ENCODE measurements around the gene GAS7.

Gene GAS7

GRCh38 chr17:9935408-9935807, 263.0 kb downstream of the GAS7 start:
- DNase-seq, result no peak
- ChIA-PET POLR2A (interaction anchor here (1.0 kb wide), 1 partner anchor 85 kb away, joined by 3 read pairs; no protein-coding TSS in a partner anchor), CTCF (interaction anchor here (1.1 kb wide), 1 partner anchor 19 kb away, joined by 3 read pairs; no protein-coding TSS in a partner anchor)
- H3K36me3 ChIP-seq (ENCODE audit: control insufficient read depth in 4 of 4, insufficient read depth in 4 of 4, low read length in 3 of 4), result peaks cover 0 to 4% (median 1%) of the 10 kb centered on the region in 4 experiments
- no peaks in the 10 kb centered on the region for H3K27me3 ChIP-seq (replicated peaks in 2 of 5; ENCODE audit: control insufficient read depth in 4 of 5, insufficient read depth in 5 of 5, low read length in 4 of 5)
- WGBS (ENCODE audit: insufficient coverage), result 94% methylated on average over 5 of the region's 6 CpGs
- no peaks in the 10 kb centered on the region for H3K4me1 ChIP-seq (ENCODE audit: control extremely low read depth in 1 of 4, control insufficient read depth in 4 of 4, insufficient read depth in 4 of 4, low read length in 3 of 4)
- H3K4me3 ChIP-seq (ENCODE audit: control insufficient read depth in 1 of 7, extremely low read depth in 1 of 7, insufficient read depth in 4 of 7, low read depth in 2 of 7, low read length in 6 of 7), result no peak overlapping the region
- no peak overlapping the region for H3K27ac ChIP-seq (ENCODE audit: insufficient read depth in 1 of 2, low read depth in 1 of 2, low read length in 2 of 2, poor library complexity in 1 of 2, severe bottlenecking in 2 of 2)
- H3K9me3 ChIP-seq (ENCODE audit: control extremely low read depth in 1 of 5, control insufficient read depth in 4 of 5, insufficient read depth in 2 of 5, low read depth in 1 of 5, low read length in 4 of 5), result peaks cover 0 to 10% (median 2%) of the 10 kb centered on the region in 5 experiments

DNA sequence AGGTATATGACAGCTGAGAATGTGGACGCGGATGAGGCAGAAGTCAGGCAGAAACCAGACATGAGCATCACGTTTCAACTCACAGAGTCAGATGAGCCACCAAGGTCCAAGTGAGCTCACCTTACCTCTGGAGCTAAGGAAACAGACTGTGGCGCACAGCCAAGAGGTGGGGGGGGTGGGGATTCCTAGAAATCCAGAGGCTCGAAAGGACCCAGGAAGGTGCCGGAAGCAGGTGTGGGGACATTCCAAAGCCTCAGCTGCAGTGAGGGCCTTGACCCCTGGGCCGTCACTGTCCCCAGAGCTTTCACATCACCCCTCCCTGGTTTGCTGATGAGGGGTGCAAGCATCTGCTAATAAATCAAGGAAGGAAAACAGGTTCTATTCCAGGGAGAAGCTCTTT, 264.1 kb downstream of the GAS7 start:
- CTCF ChIA-PET, result interaction anchor here (1.1 to 1.3 kb wide), 2 partner anchors 18 to 265 kb away, joined by 3 read pairs; no protein-coding TSS in a partner anchor
- no peak overlapping the region for H3K27ac ChIP-seq (ENCODE audit: insufficient read depth in 1 of 2, low read depth in 1 of 2, low read length in 2 of 2, poor library complexity in 1 of 2, severe bottlenecking in 2 of 2)
- WGBS (ENCODE audit: insufficient coverage), result 96% methylated on average over 6 of the region's 7 CpGs

DNA sequence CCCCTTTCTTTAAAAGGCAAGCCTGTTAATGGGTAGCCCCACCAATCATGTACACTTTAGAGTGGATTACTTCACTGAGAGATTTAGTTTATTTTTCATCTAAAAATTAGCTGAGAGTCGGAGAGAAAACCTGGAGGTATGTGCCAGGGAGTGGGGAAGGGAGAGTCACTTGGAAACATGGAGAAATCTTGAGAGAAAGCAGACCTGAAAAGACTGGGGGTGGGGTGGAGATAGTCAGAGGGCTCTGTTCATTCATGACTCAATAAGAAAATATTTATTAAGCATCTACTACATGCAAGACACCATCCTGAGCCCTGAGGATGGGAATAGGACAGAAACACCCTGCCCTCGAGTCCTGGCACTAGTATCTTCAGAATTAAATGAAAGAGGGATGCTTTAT, 265.9 kb downstream of the GAS7 start:
- WGBS (ENCODE audit: insufficient coverage), result 100% methylated on average over 1 of the region's 2 CpGs
- ChIA-PET CTCF (interaction anchor here (1.2 kb wide), 1 partner anchor 31 kb away, joined by 3 read pairs; no protein-coding TSS in a partner anchor), POLR2A (no interaction called here)
- Histone ChIP-seq H3K4me1 (ENCODE audit: control extremely low read depth in 1 of 4, control insufficient read depth in 4 of 4, insufficient read depth in 4 of 4, low read length in 3 of 4) (no peaks in the 10 kb centered on the region), H3K27ac (ENCODE audit: insufficient read depth in 1 of 2, low read depth in 1 of 2, low read length in 2 of 2, poor library complexity in 1 of 2, severe bottlenecking in 2 of 2) (no peak overlapping the region), H3K36me3 (ENCODE audit: control insufficient read depth in 4 of 4, insufficient read depth in 4 of 4, low read length in 3 of 4) (no peaks in the 10 kb centered on the region), H3K9me3 (ENCODE audit: control extremely low read depth in 1 of 5, control insufficient read depth in 4 of 5, insufficient read depth in 2 of 5, low read depth in 1 of 5, low read length in 4 of 5) (no peaks in the 10 kb centered on the region), H3K27me3 (replicated peaks in 2 of 5; ENCODE audit: control insufficient read depth in 4 of 5, insufficient read depth in 5 of 5, low read length in 4 of 5) (no peaks in the 10 kb centered on the region), H3K4me3 (ENCODE audit: control insufficient read depth in 1 of 7, extremely low read depth in 1 of 7, insufficient read depth in 4 of 7, low read depth in 2 of 7, low read length in 6 of 7) (no peak overlapping the region)
- no peak for DNase-seq

More for the DNA sequence above, 264.1 kb downstream of the GAS7 start:
- Histone ChIP-seq H3K4me3 (ENCODE audit: control insufficient read depth in 1 of 7, extremely low read depth in 1 of 7, insufficient read depth in 4 of 7, low read depth in 2 of 7, low read length in 6 of 7) (no peak overlapping the region), H3K27me3 (replicated peaks in 2 of 5; ENCODE audit: control insufficient read depth in 4 of 5, insufficient read depth in 5 of 5, low read length in 4 of 5) (no peaks in the 10 kb centered on the region), H3K4me1 (ENCODE audit: control extremely low read depth in 1 of 4, control insufficient read depth in 4 of 4, insufficient read depth in 4 of 4, low read length in 3 of 4) (no peaks in the 10 kb centered on the region), H3K36me3 (ENCODE audit: control insufficient read depth in 4 of 4, insufficient read depth in 4 of 4, low read length in 3 of 4) (peaks cover 0 to 3% (median 0%) of the 10 kb centered on the region in 4 experiments), H3K9me3 (ENCODE audit: control extremely low read depth in 1 of 5, control insufficient read depth in 4 of 5, insufficient read depth in 2 of 5, low read depth in 1 of 5, low read length in 4 of 5) (peaks cover 0 to 10% (median 2%) of the 10 kb centered on the region in 5 experiments)
- DNase-seq, result no peak
- POLR2A ChIA-PET, result no interaction called here

DNA sequence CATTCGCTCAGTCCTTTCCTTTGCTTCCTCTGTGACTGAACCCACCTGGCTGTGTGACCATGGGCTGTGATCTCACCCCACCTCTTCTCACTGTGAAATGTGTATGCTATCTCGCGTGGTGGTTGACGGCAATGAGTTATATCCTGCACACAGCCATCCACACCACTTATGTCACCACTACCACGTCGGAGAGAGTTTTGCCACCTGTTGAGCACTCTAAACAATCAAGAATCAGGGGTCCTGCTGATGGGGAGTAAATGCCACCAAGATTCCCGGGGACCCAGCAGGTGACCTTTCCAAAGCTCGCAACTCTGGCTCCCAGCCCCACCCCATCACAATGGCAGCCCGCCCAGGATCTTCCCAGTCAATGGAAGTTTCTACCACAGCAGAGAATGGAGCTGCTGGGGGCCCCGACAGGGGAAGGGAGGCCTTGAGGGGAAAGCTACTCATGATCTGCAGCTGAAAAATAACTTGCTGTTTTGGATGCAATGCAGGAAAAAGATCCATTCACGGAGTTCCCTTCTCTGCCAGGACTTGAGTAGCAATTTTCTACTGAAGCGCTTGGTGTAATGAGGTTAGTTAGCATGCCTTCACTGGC, 267.2 kb downstream of the GAS7 start:
- DNase-seq, result no peak
- Histone ChIP-seq H3K36me3 (ENCODE audit: control insufficient read depth in 4 of 4, insufficient read depth in 4 of 4, low read length in 3 of 4) (peaks cover 0 to 1% (median 0%) of the 10 kb centered on the region in 4 experiments), H3K9me3 (ENCODE audit: control extremely low read depth in 1 of 5, control insufficient read depth in 4 of 5, insufficient read depth in 2 of 5, low read depth in 1 of 5, low read length in 4 of 5) (no peaks in the 10 kb centered on the region), H3K27ac (ENCODE audit: insufficient read depth in 1 of 2, low read depth in 1 of 2, low read length in 2 of 2, poor library complexity in 1 of 2, severe bottlenecking in 2 of 2) (no peak overlapping the region), H3K4me3 (ENCODE audit: control insufficient read depth in 1 of 7, extremely low read depth in 1 of 7, insufficient read depth in 4 of 7, low read depth in 2 of 7, low read length in 6 of 7) (no peak overlapping the region), H3K27me3 (replicated peaks in 2 of 5; ENCODE audit: control insufficient read depth in 4 of 5, insufficient read depth in 5 of 5, low read length in 4 of 5) (no peaks in the 10 kb centered on the region), H3K4me1 (ENCODE audit: control extremely low read depth in 1 of 4, control insufficient read depth in 4 of 4, insufficient read depth in 4 of 4, low read length in 3 of 4) (no peaks in the 10 kb centered on the region)
- ChIA-PET CTCF (interaction anchor here (0.9 to 2.2 kb wide), 5 partner anchors 9 to 95 kb away, joined by 3 to 9 read pairs (median 4); no protein-coding TSS in a partner anchor), POLR2A (no interaction called here)
- WGBS (ENCODE audit: insufficient coverage), result 95% methylated on average over 10 of the region's 12 CpGs

GRCh38 chr17:9929871-9930270, 268.5 kb downstream of the GAS7 start:
- WGBS (ENCODE audit: insufficient coverage), result 100% methylated on average over 4 of the region's 8 CpGs
- Histone ChIP-seq H3K4me1 (ENCODE audit: control extremely low read depth in 1 of 4, control insufficient read depth in 4 of 4, insufficient read depth in 4 of 4, low read length in 3 of 4) (no peaks in the 10 kb centered on the region), H3K27me3 (replicated peaks in 2 of 5; ENCODE audit: control insufficient read depth in 4 of 5, insufficient read depth in 5 of 5, low read length in 4 of 5) (no peaks in the 10 kb centered on the region), H3K27ac (ENCODE audit: insufficient read depth in 1 of 2, low read depth in 1 of 2, low read length in 2 of 2, poor library complexity in 1 of 2, severe bottlenecking in 2 of 2) (no peak overlapping the region), H3K36me3 (ENCODE audit: control insufficient read depth in 4 of 4, insufficient read depth in 4 of 4, low read length in 3 of 4) (peaks cover 0 to 2% (median 0%) of the 10 kb centered on the region in 4 experiments), H3K9me3 (ENCODE audit: control extremely low read depth in 1 of 5, control insufficient read depth in 4 of 5, insufficient read depth in 2 of 5, low read depth in 1 of 5, low read length in 4 of 5) (no peaks in the 10 kb centered on the region), H3K4me3 (ENCODE audit: control insufficient read depth in 1 of 7, extremely low read depth in 1 of 7, insufficient read depth in 4 of 7, low read depth in 2 of 7, low read length in 6 of 7) (no peak overlapping the region)
- ChIA-PET CTCF (interaction anchor here (0.7 to 2.2 kb wide), 7 partner anchors 9 to 96 kb away, joined by 3 to 9 read pairs (median 4); no protein-coding TSS in a partner anchor), POLR2A (no interaction called here)
- DNase-seq, result no peak

DNA sequence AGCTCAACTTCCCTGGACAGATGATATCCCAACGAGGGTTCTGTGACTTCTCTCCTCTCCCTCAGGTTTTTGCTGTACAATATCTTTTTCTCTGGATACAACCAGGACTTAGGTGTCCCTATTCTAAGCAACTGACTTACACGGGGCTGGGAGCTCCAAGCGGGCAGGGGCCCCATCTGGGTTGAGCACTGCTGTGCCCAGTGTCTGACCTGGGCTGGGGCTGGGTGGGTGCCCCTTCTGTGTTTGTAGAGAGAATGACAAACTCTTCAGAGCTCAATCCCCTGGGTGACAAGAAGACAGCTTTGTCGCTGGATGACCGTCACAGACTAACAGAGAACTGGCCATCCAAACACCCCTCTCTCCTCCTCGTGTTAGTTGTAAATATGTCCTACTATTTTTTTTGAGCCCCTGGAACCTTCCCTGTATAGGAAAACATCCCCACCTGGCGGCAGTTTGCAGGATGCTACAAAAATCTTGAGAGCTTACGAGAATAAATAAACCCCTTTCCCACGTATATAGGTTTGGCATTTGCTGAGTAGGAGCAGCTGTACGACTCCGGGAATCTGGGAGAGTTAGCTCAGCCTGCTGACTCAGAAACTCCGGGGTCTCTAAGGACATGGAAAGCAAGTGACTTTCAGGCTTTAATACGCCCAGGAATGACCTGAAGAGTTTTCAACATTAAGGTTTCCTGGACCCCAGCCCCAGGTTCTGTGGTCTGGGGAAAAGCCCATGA, 269.6 kb downstream of the GAS7 start:
- 89% methylated on average over 9 of the region's 13 CpGs for whole genome bisulfite sequencing (ENCODE audit: insufficient coverage)
- Histone ChIP-seq H3K36me3 (ENCODE audit: control insufficient read depth in 4 of 4, insufficient read depth in 4 of 4, low read length in 3 of 4) (peaks cover 0 to 2% (median 0%) of the 10 kb centered on the region in 4 experiments), H3K9me3 (ENCODE audit: control extremely low read depth in 1 of 5, control insufficient read depth in 4 of 5, insufficient read depth in 2 of 5, low read depth in 1 of 5, low read length in 4 of 5) (no peaks in the 10 kb centered on the region), H3K27ac (ENCODE audit: insufficient read depth in 1 of 2, low read depth in 1 of 2, low read length in 2 of 2, poor library complexity in 1 of 2, severe bottlenecking in 2 of 2) (no peak overlapping the region), H3K27me3 (replicated peaks in 2 of 5; ENCODE audit: control insufficient read depth in 4 of 5, insufficient read depth in 5 of 5, low read length in 4 of 5) (no peaks in the 10 kb centered on the region), H3K4me3 (ENCODE audit: control insufficient read depth in 1 of 7, extremely low read depth in 1 of 7, insufficient read depth in 4 of 7, low read depth in 2 of 7, low read length in 6 of 7) (no peak overlapping the region), H3K4me1 (ENCODE audit: control extremely low read depth in 1 of 4, control insufficient read depth in 4 of 4, insufficient read depth in 4 of 4, low read length in 3 of 4) (no peaks in the 10 kb centered on the region)
- peak; percentile 6 to 28 (median 24) for DNase-seq
- POLR2A ChIA-PET, result no interaction called here
- CTCF ChIA-PET, result interaction anchor here (1.2 to 1.9 kb wide), 2 partner anchors 24 to 30 kb away, joined by 3 to 7 read pairs; partner anchors contain the start of gene RCVRN
